RKO (cell line): ENCODE measurements around the gene EMCN.
"Not testable (repeated sequence)": the region's sequence is repeated elsewhere in the genome, so short reads cannot be mapped to it uniquely, and the experiment has no call there.

ENCODE experiments used
- DNase-seq: peaks from one replicate; pipeline ENCODE4 v3.0.0-alpha.2; 2016; ENCODE audit warnings: low spot score

EMCN gene

GRCh38 chr4:100492129-100492528 is 25.7 kb downstream of the EMCN start:
- no peak for DNase-seq

GRCh38 chr4:100489305-100489704 is 28.5 kb downstream of the EMCN start:
- no peak for DNase-seq

- no peak for DNase-seq
These were observed 31.3 kb downstream of the EMCN start for GRCh38 chr4:100486496-100486895.

GRCh38 chr4:100483796-100484195 is 34.0 kb downstream of the EMCN start:
- no peak for DNase-seq

- no peak for DNase-seq
These were observed 37.9 kb downstream of the EMCN start for GRCh38 chr4:100479971-100480370.

GRCh38 chr4:100469555-100469954 is 48.3 kb downstream of the EMCN start:
- DNase-seq, result no peak

- no peak for DNase-seq
These were observed 51.3 kb downstream of the EMCN start for GRCh38 chr4:100466501-100466900.

DNA sequence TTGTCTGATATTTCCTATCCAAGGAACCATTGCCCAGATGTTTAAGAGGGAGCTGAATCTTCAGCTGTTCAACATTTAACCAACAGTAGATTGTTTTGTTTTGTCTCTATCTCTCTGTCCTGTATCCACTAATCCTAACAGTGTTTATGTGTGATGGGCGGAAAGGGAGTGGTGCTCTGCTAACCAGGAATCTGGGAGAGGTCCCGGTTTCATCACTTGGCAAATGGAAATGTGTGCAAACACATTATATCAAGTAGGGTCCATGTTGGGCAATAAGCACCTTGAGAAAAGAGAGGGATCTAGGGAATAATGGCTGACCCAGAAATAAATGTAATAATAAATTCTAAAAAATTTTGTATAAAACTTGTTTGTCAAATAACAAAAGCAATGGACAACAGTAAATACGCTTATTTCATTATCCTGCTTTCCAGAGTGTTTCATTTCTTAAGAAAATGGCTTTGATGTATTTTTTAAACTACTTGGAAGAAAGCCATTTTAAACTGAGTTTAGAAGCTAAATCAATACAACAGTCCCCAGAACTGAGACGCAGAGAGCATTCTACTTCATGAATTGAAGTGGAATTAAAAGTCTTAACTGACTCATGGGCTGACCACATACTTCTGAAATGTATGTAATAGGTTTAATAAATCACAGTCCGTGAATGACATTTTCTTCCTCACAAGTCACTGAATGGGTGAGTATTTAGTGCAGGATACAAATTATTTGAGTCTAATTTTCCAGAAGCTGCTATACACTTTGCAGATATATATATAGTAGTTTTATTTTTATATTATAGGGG is 55.8 kb downstream of the EMCN start:
- DNase-seq, result peak; percentile 53

GRCh38 chr4:100450449-100450848 is 67.4 kb downstream of the EMCN start:
- DNase-seq, result peak; percentile 37

DNA sequence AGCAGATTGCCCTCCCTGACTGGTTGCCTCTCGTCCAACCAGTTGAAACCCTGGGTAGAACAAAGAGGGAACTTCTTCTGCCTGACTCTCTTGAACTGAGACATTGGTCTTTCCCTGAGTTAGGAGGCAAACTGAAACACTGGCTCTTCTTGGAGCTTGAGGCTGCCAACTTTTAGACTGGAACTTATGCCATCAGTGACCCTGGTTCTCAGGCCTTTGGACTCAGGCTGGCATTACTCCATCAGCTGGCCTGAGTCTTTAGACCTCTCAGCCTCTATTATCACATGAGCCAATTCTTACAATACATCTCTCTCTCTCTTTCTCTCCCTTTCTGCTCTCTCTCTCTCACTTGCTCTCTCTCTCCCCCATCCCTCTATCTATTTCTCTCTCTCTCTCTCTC is 86.4 kb downstream of the EMCN start:
- DNase-seq, result no peak

GRCh38 chr4:100430451-100430850 is 87.4 kb downstream of the EMCN start:
- DNase-seq, result no peak

DNA sequence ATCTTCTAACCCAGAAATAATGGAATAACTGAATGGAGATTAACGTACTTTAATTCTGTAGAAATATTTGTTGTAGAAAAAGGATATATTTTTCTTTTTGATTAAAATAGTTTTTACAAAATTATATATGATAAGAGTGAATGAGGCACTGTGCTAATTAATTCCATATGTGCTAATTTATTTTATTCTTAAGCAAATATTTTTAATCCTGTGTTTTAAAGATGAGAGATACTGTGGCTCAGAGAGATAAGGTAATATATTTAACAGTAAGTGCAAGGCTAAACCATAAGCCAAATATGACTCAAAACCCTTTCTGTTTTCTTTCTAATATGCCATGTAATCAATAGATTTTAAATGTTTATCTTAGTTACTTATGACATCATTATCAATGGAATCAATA is 88.2 kb downstream of the EMCN start:
- no peak for DNase-seq

GRCh38 chr4:100428051-100428450 is 89.8 kb downstream of the EMCN start:
- DNase-seq, result peak; percentile 11

GRCh38 chr4:100424376-100424775 is 93.4 kb downstream of the EMCN start:
- no peak for DNase-seq

DNA sequence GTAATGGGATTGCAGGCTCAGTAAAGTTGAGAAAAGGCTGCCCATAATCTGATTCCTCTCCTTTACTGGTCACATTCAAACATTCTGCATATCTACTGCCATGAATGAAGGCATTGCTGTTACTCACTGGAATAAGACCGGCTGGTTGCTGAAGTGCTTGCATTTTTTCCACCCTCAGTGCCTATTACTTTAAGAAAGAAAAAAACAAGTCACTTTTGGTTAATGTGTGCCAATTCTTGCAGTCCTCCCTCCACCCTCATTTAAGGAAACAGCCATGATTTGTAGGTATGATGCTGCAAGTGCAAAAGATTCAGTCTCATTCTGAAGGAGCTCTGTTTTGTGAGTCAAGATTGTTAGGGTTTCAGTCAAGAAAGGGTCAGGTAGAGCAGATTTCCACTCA is 94.9 kb downstream of the EMCN start:
- no peak for DNase-seq

DNA sequence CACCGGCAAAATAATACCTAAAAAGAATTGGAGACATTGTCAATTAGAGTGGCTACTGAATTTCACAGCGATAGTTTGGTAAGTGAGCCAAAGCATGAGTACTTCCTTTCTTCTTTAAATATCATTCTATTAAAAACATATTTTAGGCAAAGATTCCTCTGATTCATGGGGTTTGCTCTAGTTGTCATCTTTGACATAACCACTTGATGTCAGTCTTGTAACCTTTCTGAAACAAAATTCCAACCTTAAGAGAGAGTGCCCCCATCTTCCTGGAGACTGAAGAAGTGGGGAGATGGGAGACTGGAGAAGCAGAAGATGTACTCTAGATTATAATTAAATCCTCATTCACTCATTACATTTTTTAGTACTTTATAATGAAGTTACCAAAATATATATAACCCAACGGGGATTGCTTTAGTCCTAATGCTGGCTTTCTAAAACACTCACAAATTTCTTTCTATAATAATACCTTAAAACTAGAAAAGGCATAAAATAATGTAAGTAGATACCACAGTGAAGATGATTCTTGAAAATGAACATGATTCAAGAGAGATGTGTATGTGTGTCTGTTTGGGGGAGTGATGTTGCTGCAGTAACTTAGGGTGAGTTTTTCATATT is 96.4 kb downstream of the EMCN start:
- peak; percentile 58 for DNase-seq

DNA sequence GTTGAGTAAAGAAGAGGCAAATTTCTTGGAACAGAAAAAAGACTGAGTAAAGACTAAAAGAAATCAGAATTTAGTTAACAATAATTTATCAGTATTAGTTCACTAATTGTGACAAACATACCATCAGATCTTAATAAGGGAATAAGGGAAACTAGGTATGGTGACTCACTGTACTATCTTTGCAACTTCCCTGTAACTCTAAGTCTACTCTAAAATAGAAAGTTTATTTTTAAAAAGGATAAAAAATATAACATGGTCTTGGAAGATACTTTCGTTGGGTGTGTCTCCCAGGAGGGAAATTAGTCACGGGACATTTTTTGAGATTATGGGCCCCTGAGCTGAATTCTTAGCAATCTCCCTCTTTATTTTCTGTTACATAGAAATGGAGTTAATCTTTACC is 97.3 kb downstream of the EMCN start:
- no peak for DNase-seq

- no peak for DNase-seq
These were observed 100.3 kb downstream of the EMCN start for GRCh38 chr4:100417565-100417964.

GRCh38 chr4:100414016-100414790 is 103.6 kb downstream of the EMCN start:
- DNase-seq, result peak; percentile 22

GRCh38 chr4:100391863-100392262 is 126.0 kb downstream of the EMCN start:
- no peak for DNase-seq

- no peak for DNase-seq
These were observed 126.7 kb downstream of the EMCN start for GRCh38 chr4:100391086-100391485.

- no peak for DNase-seq
These were observed 131.6 kb downstream of the EMCN start for GRCh38 chr4:100386270-100386669.

- not testable (repeated sequence) for DNase-seq
These were observed 137.4 kb downstream of the EMCN start for GRCh38 chr4:100380401-100380800.
